Measurements from ENCODE around the gene SPATC1L. TPM values are rescaled to one million over a fixed set of nuclear protein-coding genes. Genes with fewer than 3 reads are reported as not detected.

The SPATC1L gene
- total RNA-seq, 2 experiments from 2014 or later, result 4.7 to 8.3 TPM

DNA sequence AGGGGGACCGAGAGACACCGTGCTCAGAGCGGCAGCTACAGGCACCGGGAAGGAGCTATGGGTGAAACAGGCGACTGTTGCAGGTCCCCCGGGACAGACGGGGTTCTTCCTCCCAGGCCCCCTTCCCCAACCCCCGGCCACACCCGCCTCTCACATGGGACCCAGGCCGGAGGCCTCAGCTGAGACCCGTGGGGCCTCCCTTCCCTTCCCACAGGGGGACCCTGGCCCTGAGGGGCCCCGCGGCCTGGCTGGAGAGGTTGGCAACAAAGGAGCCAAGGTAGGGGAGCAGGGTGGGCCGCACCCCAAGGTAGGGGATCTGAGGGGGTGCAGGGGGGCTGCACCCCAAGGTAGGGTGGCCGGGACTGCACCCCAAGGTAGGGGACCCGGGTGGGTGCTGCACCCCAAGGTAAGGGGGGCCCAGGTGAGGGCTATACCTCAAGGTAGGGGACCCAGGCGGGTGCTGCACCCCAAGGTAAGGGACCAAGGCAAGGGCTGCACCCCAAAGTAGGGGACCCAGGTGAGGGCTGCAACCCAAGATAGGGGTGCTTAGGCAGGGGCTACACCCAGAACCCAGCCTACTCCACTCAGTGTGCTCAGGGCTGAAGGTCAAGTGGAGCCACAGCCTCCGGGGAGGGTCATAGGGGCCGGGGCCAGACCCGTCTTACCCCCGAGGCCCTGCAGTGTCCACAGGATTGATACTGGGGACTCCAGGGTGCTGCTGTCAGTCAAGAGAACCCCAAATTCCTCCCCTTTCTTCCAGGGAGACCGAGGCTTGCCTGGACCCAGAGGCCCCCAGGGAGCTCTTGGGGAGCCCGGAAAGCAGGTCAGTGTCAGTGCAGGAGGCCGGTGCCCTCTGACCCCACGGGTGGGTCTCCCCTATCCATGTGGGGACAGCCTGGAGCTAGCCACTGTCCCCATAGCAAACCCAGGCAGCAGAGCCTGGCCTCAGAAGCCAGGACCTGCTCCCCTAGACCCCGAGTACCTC is 63.7 kb downstream of the SPATC1L start:
- H3K4me3 ChIP-seq (ENCODE audit: low read depth, low read length, poor library complexity, severe bottlenecking), result no peak overlapping the region
- intact Hi-C loops (cut with micrococcal nuclease; ENCODE audit: unreplicated experiment), result no loop called here
- TF ChIP-seq EZH2phosphoT487 (IDR thresholded peaks at IDR 0.05; ENCODE audit: borderline replicate concordance, low read depth, low read length) (no peak), CTCF (conservative IDR thresholded peaks at IDR 0.05; ENCODE audit: low read length) (no peak)
- no peak overlapping the region for H3K27ac ChIP-seq (ENCODE audit: low read depth, low read length, poor library complexity, severe bottlenecking)
- POLR2A ChIA-PET, result no interaction called here
- H3K9me2 ChIP-seq (ENCODE audit: insufficient read depth, low read length), result no peaks in the 10 kb centered on the region
- CTCF ChIA-PET (ENCODE audit: unreplicated experiment), result no interaction called here
- H3K36me3 ChIP-seq (ENCODE audit: insufficient read depth, low read length), result no peaks in the 10 kb centered on the region
- BruUV-seq (replicated peaks), result no TSS peak
- no peaks in the 10 kb centered on the region for H3K9me3 ChIP-seq (ENCODE audit: low read length)
- no peaks in the 10 kb centered on the region for H3K4me1 ChIP-seq (ENCODE audit: insufficient read depth, low read length, poor library complexity, severe bottlenecking)
- H2AFZ ChIP-seq (ENCODE audit: low read length), result no peak overlapping the region
- no peaks in the 10 kb centered on the region for H4K20me1 ChIP-seq (ENCODE audit: insufficient read depth, low read length)
- DNase-seq (ENCODE audit: low spot score), result no peak
- H3K79me2 ChIP-seq (ENCODE audit: insufficient read depth, low read depth, low read length), result no peaks in the 10 kb centered on the region
- H3K4me2 ChIP-seq (ENCODE audit: low read length), result no peak overlapping the region

GRCh38 chr21:46119637-46120271 is 64.5 kb downstream of the SPATC1L start:
- POLR2A ChIA-PET, result no interaction called here
- DNase-seq (ENCODE audit: low spot score), result no peak
- Histone ChIP-seq H3K36me3 (ENCODE audit: insufficient read depth, low read length) (no peaks in the 10 kb centered on the region), H3K79me2 (ENCODE audit: insufficient read depth, low read depth, low read length) (no peaks in the 10 kb centered on the region), H4K20me1 (ENCODE audit: insufficient read depth, low read length) (no peaks in the 10 kb centered on the region), H3K4me1 (ENCODE audit: insufficient read depth, low read length, poor library complexity, severe bottlenecking) (no peaks in the 10 kb centered on the region), H3K4me3 (ENCODE audit: low read depth, low read length, poor library complexity, severe bottlenecking) (no peak overlapping the region), H3K9me2 (ENCODE audit: insufficient read depth, low read length) (no peaks in the 10 kb centered on the region), H3K9me3 (ENCODE audit: low read length) (no peaks in the 10 kb centered on the region), H3K27ac (ENCODE audit: low read depth, low read length, poor library complexity, severe bottlenecking) (no peak overlapping the region), H2AFZ (ENCODE audit: low read length) (no peak overlapping the region), H3K4me2 (ENCODE audit: low read length) (no peak overlapping the region)
- CTCF ChIA-PET (ENCODE audit: unreplicated experiment), result no interaction called here
- no TSS peak for BruUV-seq (replicated peaks)
- intact Hi-C loops (cut with micrococcal nuclease; ENCODE audit: unreplicated experiment), result no loop called here
- TF ChIP-seq CTCF (conservative IDR thresholded peaks at IDR 0.05; ENCODE audit: low read length) (no peak), EZH2phosphoT487 (IDR thresholded peaks at IDR 0.05; ENCODE audit: borderline replicate concordance, low read depth, low read length) (no peak)

Data from OCI-LY7 (cell line).